CD14-positive monocyte (primary cell): Measurements from ENCODE around the gene PHC2. TPM values are rescaled to one million over a fixed set of nuclear protein-coding genes. Genes with fewer than 3 reads are reported as not detected.

Experiments
- DNase-seq, 3 donors: peaks; one replicate each; pipeline ENCODE4 v3.0.0-alpha.2; 2011 to 2022
- H2AFZ ChIP-seq: 2 replicates; pipeline ENCODE4 v1.6.0; 2012; ENCODE audit warnings: mild to moderate bottlenecking, low read depth, low read length, inconsistent platforms; ENCODE audit not compliant: insufficient read depth, poor library complexity, severe bottlenecking
- H3K27ac ChIP-seq, 2 donors: 1 replicate in 1 of 2; 2 replicates in 1 of 2; pipeline ENCODE4 v1.5.1; 2012 to 2013; ENCODE audit warnings: low read length in 2 of 2, control low read depth in 1 of 2, inconsistent platforms in 1 of 2, low read depth in 1 of 2, mild to moderate bottlenecking in 1 of 2
- H3K27me3 ChIP-seq, 2 donors: one replicate each; pipeline versions ENCODE4 v1.6.0 to v1.6.1; 2011 to 2013; ENCODE audit warnings: low read length in 2 of 2; ENCODE audit not compliant: control insufficient read depth in 2 of 2, insufficient read depth in 2 of 2
- H3K36me3 ChIP-seq, 2 donors: replicated peaks in 1 of 2; 1 replicate in 1 of 2; 2 replicates in 1 of 2; pipeline versions ENCODE4 v1.5.1 to v1.6.1; 2012 to 2013; ENCODE audit warnings: low read length in 2 of 2, control low read depth in 1 of 2, inconsistent platforms in 1 of 2, mild to moderate bottlenecking in 1 of 2; ENCODE audit not compliant: insufficient read depth in 2 of 2, control insufficient read depth in 1 of 2
- H3K4me1 ChIP-seq, 2 donors: 1 replicate in 1 of 2; 2 replicates in 1 of 2; pipeline versions ENCODE4 v1.5.1 to v1.6.1; 2012 to 2013; ENCODE audit warnings: low read length in 2 of 2, control low read depth in 1 of 2, inconsistent platforms in 1 of 2, mild to moderate bottlenecking in 1 of 2, moderate library complexity in 1 of 2; ENCODE audit not compliant: insufficient read depth in 2 of 2, control insufficient read depth in 1 of 2
- H3K4me2 ChIP-seq: replicated peaks from 2 replicates; pipeline ENCODE3; 2012; ENCODE audit warnings: low read length, moderate library complexity, mild to moderate bottlenecking; ENCODE audit not compliant: poor library complexity, severe bottlenecking; ENCODE audit errors: extremely low read depth
- H3K4me3 ChIP-seq, 3 experiments: fragments of 200-600 bp in 1 of 3; sonication (generic) in 1 of 3; replicated peaks in 1 of 3; 1 replicate in 2 of 3; 2 replicates in 1 of 3; pipeline ENCODE4 v1.5.1; 2011 to 2013; ENCODE audit warnings: low read length in 3 of 3, mild to moderate bottlenecking in 3 of 3, control low read depth in 2 of 3, low read depth in 2 of 3, inconsistent platforms in 1 of 3, moderate library complexity in 1 of 3
- H3K79me2 ChIP-seq: 2 replicates; pipeline ENCODE4 v1.6.0; 2012; ENCODE audit warnings: mild to moderate bottlenecking, control low read depth, inconsistent platforms, low read length, moderate library complexity; ENCODE audit not compliant: insufficient read depth
- H3K9ac ChIP-seq: 2 replicates; pipeline ENCODE4 v1.6.0; 2017; ENCODE audit warnings: low read length, mild to moderate bottlenecking; ENCODE audit not compliant: insufficient read depth, poor library complexity, severe bottlenecking
- H3K9me3 ChIP-seq, 2 donors: replicated peaks in 1 of 2; 1 replicate in 1 of 2; 2 replicates in 1 of 2; pipeline versions ENCODE4 v1.5.1 to v1.6.1; 2012 to 2013; ENCODE audit warnings: low read length in 2 of 2, control low read depth in 1 of 2; ENCODE audit not compliant: control insufficient read depth in 1 of 2, insufficient read depth in 1 of 2
- H4K20me1 ChIP-seq: 2 replicates; pipeline ENCODE4 v1.6.0; 2012; ENCODE audit warnings: mild to moderate bottlenecking, low read length, control low read depth, moderate library complexity; ENCODE audit not compliant: insufficient read depth
- H3K27ac Mint-ChIP-seq, 7 donors: one replicate each; pipeline ENCODE4 v1.8.0; 2020; ENCODE audit warnings: mild to moderate bottlenecking in 7 of 7, mixed read lengths in 7 of 7, moderate library complexity in 6 of 7, inconsistent platforms in 2 of 7
- H3K27me3 Mint-ChIP-seq, 3 donors: one replicate each; pipeline ENCODE4 v1.8.0; 2021 to 2022; ENCODE audit warnings: low read depth in 3 of 3, mild to moderate bottlenecking in 3 of 3, mixed read lengths in 3 of 3, moderate library complexity in 3 of 3, inconsistent platforms in 1 of 3
- H3K36me3 Mint-ChIP-seq, 2 donors: one replicate each; pipeline ENCODE4 v1.8.0; 2020; ENCODE audit warnings: mixed read lengths in 2 of 2, inconsistent platforms in 1 of 2, mild to moderate bottlenecking in 1 of 2
- H3K4me1 Mint-ChIP-seq: one replicate; pipeline ENCODE4 v1.8.0; 2020; ENCODE audit warnings: mild to moderate bottlenecking, mixed read lengths
- H3K4me3 Mint-ChIP-seq, 2 donors: one replicate each; pipeline ENCODE4 v1.8.0; 2020; ENCODE audit warnings: mild to moderate bottlenecking in 2 of 2, mixed read lengths in 2 of 2, moderate library complexity in 1 of 2
- H3K9me3 Mint-ChIP-seq, 7 donors: one replicate each; pipeline ENCODE4 v1.8.0; 2020 to 2022; ENCODE audit warnings: mixed read lengths in 7 of 7, mild to moderate bottlenecking in 6 of 7, moderate library complexity in 6 of 7, inconsistent platforms in 2 of 7
- CTCF ChIP-seq: fragments of 200-600 bp; IDR thresholded peaks from one replicate; pipeline ENCODE4 v1.8.0; 2022; ENCODE audit warnings: antibody characterized with exemption, mild to moderate bottlenecking
- WGBS: methylation state at CpG from one replicate; pipeline ENCODE4 v1.1.5; 2013; ENCODE audit warnings: missing lambda C conversion rate; ENCODE audit not compliant: insufficient coverage; 5-methylcytosine and 5-hydroxymethylcytosine counted together
- intact Hi-C, 2 donors: fragments of 100-400 bp; cut with micrococcal nuclease; formaldehyde crosslinking; loops; one replicate each; pipeline versions ENCODE4 v1.15.0 to v1.15.1; 2023
- polyA plus RNA-seq, 3 donors: library from polyadenylated mRNA; depleted of rRNA in 1 of 3; unstranded in 2 of 3; stranded (reverse) in 1 of 3; fragments of 300-500 nt in 2 of 3; fragments of >200 nt in 1 of 3; fragmentation: Illumina TruSeq in 2 of 3; gene quantifications; 1 replicate in 2 of 3; 2 replicates in 1 of 3; pipeline ENCODE4 v1.2.3, GENCODE V29; 2012 to 2021

PHC2 gene
- polyA plus RNA-seq, 3 donors = 18.9 to 85.3 (median 53.1) TPM

DNA sequence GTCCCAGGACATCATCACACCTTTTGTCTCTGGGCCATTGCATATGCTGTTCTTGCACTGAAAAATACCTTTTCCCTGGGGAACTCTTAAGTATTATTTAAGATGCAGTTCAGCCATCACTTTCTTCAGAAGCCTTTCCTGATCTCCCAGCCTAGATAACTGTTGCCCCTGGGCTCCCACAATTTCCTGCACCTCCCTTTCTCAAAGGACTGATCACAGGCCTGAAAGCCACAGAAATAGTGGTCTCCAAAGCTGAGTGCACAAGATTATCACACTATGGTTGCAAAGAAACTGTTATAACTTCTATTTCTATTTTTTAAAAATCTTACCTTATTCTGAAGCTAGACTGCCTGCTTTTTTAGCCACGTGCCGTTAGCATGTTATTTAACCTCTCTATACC, 38.8 kb upstream of the PHC2 start:
- H3K27me3 ChIP-seq = no peaks in the 10 kb centered on the region
- H3K4me3 ChIP-seq = no peak overlapping the region
- no peak overlapping the region for H3K27ac ChIP-seq
- peaks cover 22 to 30% of the 10 kb centered on the region in 2 donors for H3K4me1 ChIP-seq
- no peak for TF ChIP-seq CTCF
- intact Hi-C loops = loop anchor here (5.0 to 10.0 kb wide), 3 partner anchors 37 to 172 kb away; partner anchors contain the start of gene PHC2 (in 1 of the 2)
- no peak overlapping the region for H3K4me3 Mint-ChIP-seq
- no peak overlapping the region for H3K9ac ChIP-seq
- peaks cover 0 to 5% (median 2%) of the 10 kb centered on the region in 3 donors for H3K27me3 Mint-ChIP-seq
- H4K20me1 ChIP-seq = no peaks in the 10 kb centered on the region
- no peaks in the 10 kb centered on the region for H3K9me3 Mint-ChIP-seq
- H3K36me3 ChIP-seq = no peaks in the 10 kb centered on the region
- peaks cover 37% of the 10 kb centered on the region for H3K4me1 Mint-ChIP-seq
- no peaks in the 10 kb centered on the region for H3K36me3 Mint-ChIP-seq
- H3K79me2 ChIP-seq = no peaks in the 10 kb centered on the region
- DNase-seq = no peak
- H2AFZ ChIP-seq = no peak overlapping the region
- H3K4me2 ChIP-seq = no peak overlapping the region
- WGBS = no CpG with 5 or more reads among the region's 2 CpGs
- H3K27ac Mint-ChIP-seq = no peak overlapping the region
- H3K9me3 ChIP-seq = no peaks in the 10 kb centered on the region

- H3K9ac ChIP-seq = no peak overlapping the region
- no peaks in the 10 kb centered on the region for H3K79me2 ChIP-seq
- no peaks in the 10 kb centered on the region for H3K9me3 ChIP-seq
- Mint-ChIP-seq H3K27me3 (peaks cover 0 to 5% (median 2%) of the 10 kb centered on the region in 3 donors), H3K27ac (no peak overlapping the region), H3K4me3 (no peak overlapping the region), H3K36me3 (no peaks in the 10 kb centered on the region), H3K9me3 (no peaks in the 10 kb centered on the region), H3K4me1 (peaks cover 37% of the 10 kb centered on the region)
- no peak overlapping the region for H3K4me3 ChIP-seq
- H3K4me1 ChIP-seq = peaks cover 22 to 30% of the 10 kb centered on the region in 2 donors
- intact Hi-C loops = loop anchor here (5.0 to 10.0 kb wide), 3 partner anchors 37 to 172 kb away; partner anchors contain the start of gene PHC2 (in 1 of the 2)
- no peak for DNase-seq
- WGBS = 92% methylated on average over 2 of the region's 3 CpGs
- no peak overlapping the region for H3K4me2 ChIP-seq
- H3K27ac ChIP-seq = no peak overlapping the region
- no peaks in the 10 kb centered on the region for H3K27me3 ChIP-seq
- TF ChIP-seq CTCF = no peak
- H2AFZ ChIP-seq = no peak overlapping the region
- H4K20me1 ChIP-seq = no peaks in the 10 kb centered on the region
- H3K36me3 ChIP-seq = no peaks in the 10 kb centered on the region
These were observed 38.1 kb upstream of the PHC2 start for GRCh38 chr1:33468967-33469366.
